ENCODE measurements around the gene ADAMTS2.

The ADAMTS2 gene

GRCh38 chr5:179301796-179302195 is 43.5 kb downstream of the ADAMTS2 start:
- no peak for TF ChIP-seq CTCF (IDR thresholded peaks at IDR 0.05; ENCODE audit: insufficient read depth, missing control alignments)
- FAIRE-seq, result no peak
- no peak for DNase-seq (ENCODE audit: insufficient read length, low spot score)

- no peak for FAIRE-seq
- TF ChIP-seq CTCF (IDR thresholded peaks at IDR 0.05; ENCODE audit: insufficient read depth, missing control alignments), result no peak
- no peak for DNase-seq (ENCODE audit: insufficient read length, low spot score)
Observed at GRCh38 chr5:179301376-179301775, 43.9 kb downstream of the ADAMTS2 start.

- FAIRE-seq (no peak), DNase-seq (ENCODE audit: insufficient read length, low spot score) (no peak)
- no peak for TF ChIP-seq CTCF (IDR thresholded peaks at IDR 0.05; ENCODE audit: insufficient read depth, missing control alignments)
Observed at GRCh38 chr5:179300581-179301180, 44.6 kb downstream of the ADAMTS2 start.

- no peak for DNase-seq (ENCODE audit: insufficient read length, low spot score)
- no peak for TF ChIP-seq CTCF (IDR thresholded peaks at IDR 0.05; ENCODE audit: insufficient read depth, missing control alignments)
- no peak for FAIRE-seq
Observed at GRCh38 chr5:179298181-179298993, 46.9 kb downstream of the ADAMTS2 start.

GRCh38 chr5:179297486-179298180 is 47.6 kb downstream of the ADAMTS2 start:
- DNase-seq (ENCODE audit: insufficient read length, low spot score) (no peak), FAIRE-seq (no peak)
- TF ChIP-seq CTCF (IDR thresholded peaks at IDR 0.05; ENCODE audit: insufficient read depth, missing control alignments), result no peak

- FAIRE-seq (no peak), DNase-seq (ENCODE audit: insufficient read length, low spot score) (no peak)
- TF ChIP-seq CTCF (IDR thresholded peaks at IDR 0.05; ENCODE audit: insufficient read depth, missing control alignments), result no peak
Observed at GRCh38 chr5:179297026-179297425, 48.2 kb downstream of the ADAMTS2 start.
